ENCODE measurements around the gene BTN3A1. TPM values are rescaled to one million over a fixed set of nuclear protein-coding genes. Genes with fewer than 3 reads are reported as not detected.
"Not testable (repeated sequence)": the region's sequence is repeated elsewhere in the genome, so short reads cannot be mapped to it uniquely, and the experiment has no call there.

Gene BTN3A1
- total RNA-seq, 2 experiments from 2014 or later: 13.3 to 15.1 TPM

- POLR2A ChIA-PET: no interaction called here
- CTCF ChIA-PET: no interaction called here
Observed at GRCh38 chr6:26432627-26433201, 30.6 kb downstream of the BTN3A1 start.

GRCh38 chr6:26433680-26434079 is 31.6 kb downstream of the BTN3A1 start:
- CTCF ChIA-PET: not testable (repeated sequence)

GRCh38 chr6:26436018-26436417 is 33.9 kb downstream of the BTN3A1 start:
- ChIA-PET CTCF (no interaction called here), POLR2A (no interaction called here)

More at GRCh38 chr6:26433680-26434079, 31.6 kb downstream of the BTN3A1 start:
- POLR2A ChIA-PET: not testable (repeated sequence)

- ChIA-PET POLR2A (no interaction called here), CTCF (no interaction called here)
Observed at GRCh38 chr6:26437550-26437949, 35.5 kb downstream of the BTN3A1 start.

- CTCF ChIA-PET: no interaction called here
- POLR2A ChIA-PET: no interaction called here
Observed at GRCh38 chr6:26438000-26438399, 35.9 kb downstream of the BTN3A1 start.

GRCh38 chr6:26439151-26440125 is 37.4 kb downstream of the BTN3A1 start:
- ChIA-PET CTCF (interaction anchor here (0.6 to 0.8 kb wide), 2 partner anchors 12 to 52 kb away, joined by 3 to 4 read pairs; no protein-coding TSS in a partner anchor), POLR2A (no interaction called here)

DNA sequence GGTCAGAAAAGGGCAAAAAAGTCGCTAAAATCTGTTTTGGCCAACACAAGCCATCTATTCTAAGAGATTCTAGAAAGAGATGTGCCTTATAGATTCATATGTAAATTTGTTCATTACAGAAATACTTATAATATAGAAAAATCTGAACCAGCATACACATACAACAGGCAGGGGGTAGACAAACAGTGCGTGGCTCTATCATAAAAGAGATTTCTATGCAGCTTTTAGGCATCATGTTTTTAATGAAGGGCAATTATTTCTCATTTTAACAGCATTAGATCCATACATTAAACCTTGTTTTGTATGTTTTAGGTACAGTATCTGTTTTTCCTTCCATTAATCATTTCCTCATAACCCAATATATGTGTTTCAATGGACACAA is 38.9 kb downstream of the BTN3A1 start:
- CTCF ChIA-PET: no interaction called here
- POLR2A ChIA-PET: no interaction called here

- ChIA-PET POLR2A (interaction anchor here (0.5 to 0.6 kb wide), 2 partner anchors 59 to 167 kb away, joined by 3 to 5 read pairs; partner anchors contain the start of gene BTN2A2), CTCF (no interaction called here)
Observed at GRCh38 chr6:26441977-26442376, 39.9 kb downstream of the BTN3A1 start.

DNA sequence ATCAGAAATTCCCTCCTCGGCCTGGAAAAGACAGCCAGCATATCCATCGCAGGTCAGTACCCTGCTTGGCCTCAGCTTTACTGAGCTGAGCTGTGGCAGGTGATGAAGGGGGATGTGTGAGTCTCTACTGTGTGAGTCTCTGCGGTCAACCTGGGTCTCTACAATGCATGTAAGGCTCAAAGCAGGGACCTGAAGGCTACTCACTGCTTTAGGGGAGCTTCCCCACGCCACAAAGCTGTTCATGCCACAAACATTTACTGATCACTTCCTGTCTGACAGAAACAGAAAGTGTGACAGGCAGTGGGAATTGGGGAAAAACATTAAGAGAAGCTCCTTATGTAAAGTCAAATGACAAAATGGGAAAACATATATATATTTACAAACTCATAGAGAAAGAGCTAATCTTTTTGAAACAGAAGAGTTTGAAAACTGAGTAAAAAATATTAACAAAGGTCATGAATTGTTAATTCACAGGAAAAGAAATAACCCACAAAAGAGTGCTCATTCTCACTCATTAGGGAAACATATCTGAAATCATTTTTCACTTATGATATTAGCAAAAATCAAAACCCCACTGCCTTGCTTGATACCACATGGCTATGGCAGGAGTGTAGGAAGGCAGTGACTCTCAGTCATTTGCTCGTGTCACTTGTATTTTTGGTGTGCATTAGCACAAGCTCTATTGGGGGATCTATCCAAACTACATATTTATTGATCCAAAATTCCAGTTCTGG is 44.0 kb downstream of the BTN3A1 start:
- ChIA-PET CTCF (interaction anchor here (0.8 to 1.1 kb wide), 3 partner anchors 18 to 91 kb away, joined by 3 to 5 read pairs (median 4); partner anchors contain the start of gene HMGN4), POLR2A (interaction anchor here (0.7 to 1.8 kb wide), 3 partner anchors 17 to 161 kb away, joined by 3 to 8 read pairs (median 4); a partner anchor contains a TSS)

DNA sequence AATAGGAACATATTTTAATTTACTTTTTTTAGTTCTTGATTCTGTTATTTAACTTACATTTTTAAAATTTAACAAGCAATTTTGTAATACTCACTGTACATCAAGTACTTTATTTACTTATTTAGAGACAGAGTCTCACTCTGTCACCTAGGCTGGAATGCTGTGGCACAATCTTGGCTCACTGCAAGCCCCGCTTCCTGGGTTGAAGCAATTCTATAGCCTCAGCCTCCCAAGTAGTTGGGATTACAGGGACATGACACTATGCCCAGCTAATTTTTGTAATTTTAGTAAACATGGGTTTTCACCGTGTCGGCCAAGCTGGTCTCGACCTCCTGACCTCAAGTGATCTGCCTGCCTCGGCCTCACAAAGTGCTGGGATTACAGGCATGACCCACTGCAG is 45.2 kb downstream of the BTN3A1 start:
- POLR2A ChIA-PET: no interaction called here
- CTCF ChIA-PET: no interaction called here

GRCh38 chr6:26450240-26450639 is 48.2 kb downstream of the BTN3A1 start:
- CTCF ChIA-PET: no interaction called here

GRCh38 chr6:26452631-26453235 is 50.7 kb downstream of the BTN3A1 start:
- CTCF ChIA-PET: interaction anchor here (0.6 kb wide), 1 partner anchor 286 kb away, joined by 3 read pairs; no protein-coding TSS in a partner anchor
- POLR2A ChIA-PET: interaction anchor here (0.5 kb wide), 1 partner anchor 180 kb away, joined by 5 read pairs; a partner anchor contains a TSS

More at GRCh38 chr6:26450240-26450639, 48.2 kb downstream of the BTN3A1 start:
- POLR2A ChIA-PET: no interaction called here

DNA sequence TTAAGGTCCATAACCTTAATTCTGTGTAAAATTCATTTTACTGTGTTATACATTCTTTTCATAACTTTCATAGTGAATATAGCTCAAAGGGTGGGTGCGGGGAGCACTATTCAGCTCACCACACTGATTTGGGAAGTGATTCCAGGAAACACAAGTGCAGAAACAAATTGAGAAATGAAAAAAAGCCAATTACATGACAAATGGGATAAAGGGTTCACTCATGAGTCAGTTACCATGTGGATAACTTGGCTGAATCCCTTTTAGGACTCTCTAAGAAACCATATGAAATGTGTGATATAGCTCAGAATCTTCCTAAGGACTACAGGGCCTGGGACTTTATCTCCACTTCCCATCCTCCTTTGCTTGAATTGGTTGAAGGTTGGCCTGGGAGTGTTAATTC is 52.6 kb downstream of the BTN3A1 start:
- ChIA-PET POLR2A (no interaction called here), CTCF (interaction anchor here (1.7 kb wide), 1 partner anchor 46 kb away, joined by 3 read pairs; no protein-coding TSS in a partner anchor)

GRCh38 chr6:26455357-26455970 is 53.4 kb downstream of the BTN3A1 start:
- ChIA-PET POLR2A (no interaction called here), CTCF (interaction anchor here (1.7 kb wide), 1 partner anchor 47 kb away, joined by 3 read pairs; no protein-coding TSS in a partner anchor)

- POLR2A ChIA-PET: no interaction called here
- CTCF ChIA-PET: no interaction called here
Observed at GRCh38 chr6:26457264-26457805, 55.3 kb downstream of the BTN3A1 start.

GRCh38 chr6:26457806-26458688 is 56.0 kb downstream of the BTN3A1 start, which contains the start of gene BTN2A1:
Gene BTN2A1 (plus strand): TSS chr6:26457955. CDS start chr6:26458637, 682 bp downstream.
- ChIA-PET POLR2A (no interaction called here), CTCF (interaction anchor here (1.4 kb wide), 1 partner anchor 95 kb away, joined by 3 read pairs; no protein-coding TSS in a partner anchor)

- POLR2A ChIA-PET: no interaction called here
- CTCF ChIA-PET: interaction anchor here (1.4 kb wide), 1 partner anchor 96 kb away, joined by 3 read pairs; no protein-coding TSS in a partner anchor
Observed at GRCh38 chr6:26459023-26459810, 57.1 kb downstream of the BTN3A1 start.

Measured in activated CD8-positive, alpha-beta memory T cell treated with anti-CD3 and anti-CD28 coated beads for 36 hours (primary cell).